ENCODE measurements around the gene UGT2B17. TPM values are rescaled to one million over a fixed set of nuclear protein-coding genes. Genes with fewer than 3 reads are reported as not detected.
A peak's percentile ranks its signal among the peaks of the same experiment; 100 is the strongest.
"Not testable (repeated sequence)": the region's sequence is repeated elsewhere in the genome, so short reads cannot be mapped to it uniquely, and the experiment has no call there.

The UGT2B17 gene
- total RNA-seq (not detected), polyA plus RNA-seq (ENCODE audit: insufficient read length in 2 of 2) (not detected)
- long read RNA-seq, donor 1, result 0 reads
- long read RNA-seq, donor 2, result 0 reads
- long read RNA-seq, donor 3, result 0 reads
- long read RNA-seq, donor 4, result 0 reads

DNA sequence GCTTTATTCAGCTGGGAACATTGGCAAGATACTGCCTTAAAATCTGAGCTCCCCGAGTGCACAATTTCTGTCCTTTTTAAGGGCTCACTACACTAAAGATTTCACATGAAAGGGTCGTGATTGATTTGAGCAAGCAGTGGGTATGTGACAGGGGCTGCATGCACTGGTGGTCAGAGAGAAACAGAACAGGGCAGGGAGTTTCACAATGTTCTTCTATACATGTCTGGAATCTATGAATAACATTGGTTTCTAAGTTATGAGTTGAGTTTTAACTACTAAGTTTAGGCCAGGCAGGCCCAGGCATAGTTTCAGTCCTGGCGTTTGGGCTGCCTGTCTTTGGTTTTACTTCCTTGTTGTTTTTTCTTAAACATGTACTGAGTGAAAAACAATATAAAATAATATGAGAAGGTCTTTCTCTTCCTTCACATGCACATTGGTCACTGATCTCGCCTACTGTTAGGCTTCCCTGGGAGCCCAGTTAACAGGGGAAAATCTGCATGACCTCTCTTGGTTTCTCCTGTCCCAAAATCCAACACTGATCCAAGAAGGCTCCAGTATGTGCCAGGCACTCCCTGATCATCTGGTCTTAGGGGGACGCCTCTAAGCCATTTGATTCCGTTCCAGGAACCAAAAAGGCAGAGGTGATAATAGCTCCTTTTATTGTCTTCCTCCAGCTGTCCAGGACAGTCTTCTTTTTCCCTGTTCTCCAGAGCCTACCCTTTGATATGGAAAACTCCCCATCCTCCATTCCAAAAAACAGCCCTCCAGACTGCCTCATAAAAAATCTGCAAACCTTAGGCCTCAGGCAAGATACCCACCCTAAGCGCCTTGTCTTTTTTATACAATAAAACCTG lies at the start of gene UGT2B17:
Gene UGT2B17 (minus strand): TSS at position 51 of the 854 bp plus-strand sequence. CDS start 7,838 bp downstream, outside the sequence.
- no peak within 1 kb of the TSS for H3K4me3 ChIP-seq (ENCODE audit: low read depth, low read length)

DNA sequence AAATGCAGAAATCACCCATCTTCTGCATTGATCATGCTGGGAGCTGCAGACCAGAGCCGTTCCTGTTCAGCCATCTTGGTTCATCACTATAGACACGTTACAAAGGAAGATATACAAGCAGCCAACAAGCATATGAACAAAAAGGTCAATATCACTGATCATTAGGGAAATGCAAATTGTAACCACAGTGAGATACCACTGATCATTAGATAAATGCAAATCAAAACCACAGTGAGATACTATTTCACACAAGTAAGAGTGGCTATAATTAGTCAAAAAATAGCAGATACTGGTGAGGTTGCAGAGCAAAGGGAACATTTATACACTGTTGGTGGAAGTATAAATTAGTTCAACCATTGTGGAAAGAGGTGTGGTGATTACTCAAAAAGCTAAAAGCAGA lies 46.6 kb upstream of the UGT2B17 start:
- not testable (repeated sequence) for DNase-seq (ENCODE audit: low read depth in 4 of 6, low spot score in 6 of 6); H3K4me3 ChIP-seq (ENCODE audit: low read depth, low read length); H3K9me3 ChIP-seq (ENCODE audit: control insufficient read depth, insufficient read depth, low read length); H3K27me3 ChIP-seq (ENCODE audit: control insufficient read depth, insufficient read depth, low read length); H3K4me1 ChIP-seq (ENCODE audit: control insufficient read depth, insufficient read depth, low read length); H3K36me3 ChIP-seq (ENCODE audit: control insufficient read depth, insufficient read depth, low read length); H3K27ac ChIP-seq (ENCODE audit: low read depth, low read length)
- WGBS (ENCODE audit: insufficient coverage), result no CpG with 5 or more reads among the region's 2 CpGs

More for the DNA sequence above, at the start of gene UGT2B17:
- Histone ChIP-seq H3K36me3 (ENCODE audit: control insufficient read depth, insufficient read depth, low read length) (no peaks in the 10 kb centered on the region), H3K9me3 (ENCODE audit: control insufficient read depth, insufficient read depth, low read length) (no peaks in the 10 kb centered on the region), H3K27me3 (ENCODE audit: control insufficient read depth, insufficient read depth, low read length) (no peaks in the 10 kb centered on the region), H3K4me1 (ENCODE audit: control insufficient read depth, insufficient read depth, low read length) (no peaks in the 10 kb centered on the region), H3K27ac (ENCODE audit: low read depth, low read length) (no peak within 1 kb of the TSS)
- no peak for DNase-seq (ENCODE audit: low read depth in 4 of 6, low spot score in 6 of 6)
- WGBS (ENCODE audit: insufficient coverage), result no CpG with 5 or more reads among the region's 7 CpGs

DNA sequence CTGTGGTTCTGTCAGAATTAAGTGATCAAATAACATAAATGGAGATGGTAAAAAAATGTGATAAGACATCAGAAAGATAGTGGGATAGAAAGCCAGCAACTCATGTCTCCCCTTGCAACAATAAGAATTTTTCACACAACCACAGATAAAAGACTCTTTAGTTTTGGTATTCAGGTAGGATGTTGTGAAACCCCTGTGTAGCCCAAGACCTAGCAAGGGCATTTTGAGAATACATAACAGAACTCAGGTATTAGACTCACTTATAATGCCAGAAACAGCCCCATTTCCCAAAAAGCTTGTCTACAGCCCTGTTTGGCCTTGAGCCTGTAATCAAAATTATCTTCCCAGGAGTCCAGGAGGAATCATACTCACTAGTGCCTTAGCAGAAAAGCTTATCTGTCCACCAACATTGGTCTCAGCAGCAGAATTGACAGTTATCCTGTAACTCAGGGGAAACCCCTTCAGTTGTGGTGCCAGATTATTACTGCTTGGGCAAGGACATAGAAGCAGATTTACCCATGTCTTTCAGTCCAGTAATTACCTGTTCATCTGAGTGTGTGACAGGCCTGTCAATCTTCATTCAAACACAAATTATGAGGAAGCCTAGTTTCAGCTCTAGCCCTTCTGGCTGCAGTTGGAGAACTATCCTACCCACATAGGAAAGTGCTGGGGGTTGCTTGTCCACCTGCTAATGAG lies 41.0 kb upstream of the UGT2B17 start:
- H3K36me3 ChIP-seq (ENCODE audit: control insufficient read depth, insufficient read depth, low read length), result no peaks in the 10 kb centered on the region
- H3K4me1 ChIP-seq (ENCODE audit: control insufficient read depth, insufficient read depth, low read length), result no peaks in the 10 kb centered on the region
- no peaks in the 10 kb centered on the region for H3K27me3 ChIP-seq (ENCODE audit: control insufficient read depth, insufficient read depth, low read length)
- H3K4me3 ChIP-seq (ENCODE audit: low read depth, low read length), result no peak overlapping the region
- H3K27ac ChIP-seq (ENCODE audit: low read depth, low read length), result no peak overlapping the region
- DNase-seq (ENCODE audit: low read depth in 4 of 6, low spot score in 6 of 6), result no peak
- no peaks in the 10 kb centered on the region for H3K9me3 ChIP-seq (ENCODE audit: control insufficient read depth, insufficient read depth, low read length)

DNA sequence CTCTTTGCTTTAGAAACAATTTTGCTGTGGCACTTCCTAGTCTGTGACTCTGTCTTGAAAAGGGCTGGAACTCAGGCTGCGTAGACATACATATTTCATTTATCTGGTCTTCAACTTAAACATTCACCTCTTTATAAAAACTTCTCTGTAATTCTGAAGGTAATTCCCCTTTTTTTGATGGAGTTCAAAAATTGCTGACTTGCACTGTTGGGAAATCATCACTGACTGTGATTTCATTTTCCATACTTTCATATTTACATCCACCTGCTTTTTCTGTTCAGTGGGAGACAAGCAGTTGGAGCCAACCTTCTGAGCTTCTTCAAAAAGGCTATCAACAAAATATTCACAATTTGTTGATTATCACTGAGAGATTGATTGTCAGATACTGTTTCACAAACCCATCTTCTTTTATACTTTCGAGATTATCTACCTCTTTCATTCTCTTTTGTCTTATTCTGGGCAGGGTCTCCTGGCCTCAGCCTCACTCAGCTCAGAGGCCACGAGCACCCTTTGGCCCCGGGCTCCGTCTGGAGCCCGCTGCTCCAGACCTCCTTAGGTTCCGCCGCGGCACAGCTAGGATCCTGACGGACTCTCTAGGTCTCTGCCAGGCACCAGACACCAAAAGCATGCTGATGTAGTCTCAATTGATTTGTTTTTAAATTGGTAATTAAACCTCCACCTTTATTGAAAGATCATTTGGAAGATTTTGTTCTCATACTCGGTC lies 39.7 kb upstream of the UGT2B17 start:
- Histone ChIP-seq H3K9me3 (ENCODE audit: control insufficient read depth, insufficient read depth, low read length) (no peaks in the 10 kb centered on the region), H3K27me3 (ENCODE audit: control insufficient read depth, insufficient read depth, low read length) (no peaks in the 10 kb centered on the region), H3K4me1 (ENCODE audit: control insufficient read depth, insufficient read depth, low read length) (no peaks in the 10 kb centered on the region), H3K27ac (ENCODE audit: low read depth, low read length) (no peak overlapping the region), H3K36me3 (ENCODE audit: control insufficient read depth, insufficient read depth, low read length) (no peaks in the 10 kb centered on the region), H3K4me3 (ENCODE audit: low read depth, low read length) (no peak overlapping the region)
- DNase-seq (ENCODE audit: low read depth in 4 of 6, low spot score in 6 of 6), result no peak
- no CpG with 5 or more reads among the region's 11 CpGs for WGBS (ENCODE audit: insufficient coverage)

DNA sequence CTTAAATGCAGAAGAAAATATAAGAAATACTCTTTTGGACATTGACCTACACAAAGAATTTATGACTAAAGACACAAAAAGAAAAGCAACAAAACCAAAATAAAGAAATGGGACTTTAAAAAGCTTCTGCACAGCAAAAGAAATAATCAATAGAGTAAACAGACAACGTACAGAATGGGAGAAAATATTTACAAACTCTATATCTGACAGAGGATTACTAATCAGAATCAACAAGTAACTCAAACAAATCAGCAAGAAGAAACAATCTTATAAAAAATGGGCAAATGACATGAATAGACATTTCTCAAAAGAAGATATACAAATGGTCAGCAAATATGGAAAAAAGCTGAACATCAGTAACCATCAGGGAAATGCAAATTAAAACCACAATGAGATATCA lies 37.6 kb upstream of the UGT2B17 start:
- H3K27ac ChIP-seq (ENCODE audit: low read depth, low read length), result no peak overlapping the region
- no peaks in the 10 kb centered on the region for H3K27me3 ChIP-seq (ENCODE audit: control insufficient read depth, insufficient read depth, low read length)
- DNase-seq (ENCODE audit: low read depth in 4 of 6, low spot score in 6 of 6), result no peak
- no peaks in the 10 kb centered on the region for H3K36me3 ChIP-seq (ENCODE audit: control insufficient read depth, insufficient read depth, low read length)
- no peaks in the 10 kb centered on the region for H3K4me1 ChIP-seq (ENCODE audit: control insufficient read depth, insufficient read depth, low read length)
- no CpG with 5 or more reads among the region's 1 CpG for WGBS (ENCODE audit: insufficient coverage)
- H3K9me3 ChIP-seq (ENCODE audit: control insufficient read depth, insufficient read depth, low read length), result no peaks in the 10 kb centered on the region
- no peak overlapping the region for H3K4me3 ChIP-seq (ENCODE audit: low read depth, low read length)

DNA sequence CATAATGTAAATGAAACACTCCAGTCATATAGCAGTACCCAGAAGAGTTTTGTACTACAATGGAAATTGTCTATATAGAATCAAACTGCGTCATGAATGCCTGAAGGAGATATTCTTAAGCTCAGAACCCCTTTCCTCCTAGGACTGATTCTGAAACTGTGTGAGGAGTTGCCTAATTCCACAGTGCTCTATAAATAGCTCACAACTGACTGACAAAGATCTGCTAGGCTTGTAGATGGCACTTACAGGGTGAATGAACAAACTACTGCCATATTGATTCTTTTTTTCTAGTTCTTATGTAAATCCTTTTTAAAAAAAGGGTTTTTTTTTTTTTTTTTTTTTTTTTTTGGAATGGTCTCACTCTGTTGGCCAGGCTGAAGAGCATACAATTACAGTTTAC lies 30.1 kb upstream of the UGT2B17 start:
- Histone ChIP-seq H3K27ac (ENCODE audit: low read depth, low read length) (no peak overlapping the region), H3K36me3 (ENCODE audit: control insufficient read depth, insufficient read depth, low read length) (no peaks in the 10 kb centered on the region), H3K4me3 (ENCODE audit: low read depth, low read length) (no peak overlapping the region), H3K9me3 (ENCODE audit: control insufficient read depth, insufficient read depth, low read length) (no peaks in the 10 kb centered on the region), H3K4me1 (ENCODE audit: control insufficient read depth, insufficient read depth, low read length) (no peaks in the 10 kb centered on the region), H3K27me3 (ENCODE audit: control insufficient read depth, insufficient read depth, low read length) (no peaks in the 10 kb centered on the region)
- DNase-seq (ENCODE audit: low read depth in 4 of 6, low spot score in 6 of 6), result peak in 1 of 6 donors; percentile 2
- no CpG with 5 or more reads among the region's 1 CpG for WGBS (ENCODE audit: insufficient coverage)

DNA sequence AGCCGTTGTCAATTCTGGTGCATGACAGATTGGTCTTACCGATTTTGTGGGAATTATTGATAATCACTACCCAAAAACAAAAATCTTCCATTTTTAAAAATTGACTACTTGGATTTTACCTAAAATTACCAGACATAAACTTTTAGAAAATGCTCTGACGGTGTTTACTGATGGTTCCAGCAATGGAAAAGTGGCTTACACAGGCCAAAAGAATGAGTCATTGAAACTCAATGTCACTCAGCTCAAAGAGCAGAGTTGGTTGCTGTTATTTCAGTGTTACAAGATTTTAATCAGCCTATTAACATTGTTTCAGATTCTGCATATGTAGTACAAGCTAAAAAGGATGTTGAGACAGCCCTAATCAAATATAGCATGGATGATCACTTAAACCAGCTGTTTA lies 23.0 kb upstream of the UGT2B17 start:
- no peak overlapping the region for H3K4me3 ChIP-seq (ENCODE audit: low read depth, low read length)
- no CpG with 5 or more reads among the region's 3 CpGs for WGBS (ENCODE audit: insufficient coverage)
- H3K9me3 ChIP-seq (ENCODE audit: control insufficient read depth, insufficient read depth, low read length), result no peaks in the 10 kb centered on the region
- H3K27me3 ChIP-seq (ENCODE audit: control insufficient read depth, insufficient read depth, low read length), result no peaks in the 10 kb centered on the region
- no peak overlapping the region for H3K27ac ChIP-seq (ENCODE audit: low read depth, low read length)
- H3K36me3 ChIP-seq (ENCODE audit: control insufficient read depth, insufficient read depth, low read length), result no peaks in the 10 kb centered on the region
- DNase-seq (ENCODE audit: low read depth in 4 of 6, low spot score in 6 of 6), result no peak
- no peaks in the 10 kb centered on the region for H3K4me1 ChIP-seq (ENCODE audit: control insufficient read depth, insufficient read depth, low read length)

DNA sequence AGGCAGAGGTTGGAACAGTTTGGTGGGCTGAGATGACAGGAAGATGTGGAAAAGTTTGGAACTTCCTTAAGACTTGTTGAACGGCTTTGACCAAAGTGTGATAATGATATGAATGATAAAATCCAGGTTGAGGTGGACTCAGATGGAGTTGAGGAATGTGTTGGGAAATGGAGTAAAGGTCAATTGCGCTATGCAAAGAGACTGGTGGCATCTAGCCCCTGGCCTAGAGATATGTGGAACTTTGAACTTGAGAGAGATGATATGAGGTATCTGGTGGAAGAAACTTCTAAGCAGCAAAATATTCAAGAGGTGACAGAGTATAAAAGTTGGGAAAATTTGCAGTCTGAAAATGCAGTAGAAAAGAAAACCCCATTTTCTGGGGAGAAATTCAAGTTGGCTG lies 21.4 kb upstream of the UGT2B17 start:
- Histone ChIP-seq H3K27ac (ENCODE audit: low read depth, low read length) (no peak overlapping the region), H3K4me1 (ENCODE audit: control insufficient read depth, insufficient read depth, low read length) (no peaks in the 10 kb centered on the region), H3K36me3 (ENCODE audit: control insufficient read depth, insufficient read depth, low read length) (no peaks in the 10 kb centered on the region), H3K4me3 (ENCODE audit: low read depth, low read length) (no peak overlapping the region), H3K27me3 (ENCODE audit: control insufficient read depth, insufficient read depth, low read length) (no peaks in the 10 kb centered on the region), H3K9me3 (ENCODE audit: control insufficient read depth, insufficient read depth, low read length) (no peaks in the 10 kb centered on the region)
- no CpG with 5 or more reads among the region's 2 CpGs for WGBS (ENCODE audit: insufficient coverage)
- DNase-seq (ENCODE audit: low read depth in 4 of 6, low spot score in 6 of 6), result no peak

DNA sequence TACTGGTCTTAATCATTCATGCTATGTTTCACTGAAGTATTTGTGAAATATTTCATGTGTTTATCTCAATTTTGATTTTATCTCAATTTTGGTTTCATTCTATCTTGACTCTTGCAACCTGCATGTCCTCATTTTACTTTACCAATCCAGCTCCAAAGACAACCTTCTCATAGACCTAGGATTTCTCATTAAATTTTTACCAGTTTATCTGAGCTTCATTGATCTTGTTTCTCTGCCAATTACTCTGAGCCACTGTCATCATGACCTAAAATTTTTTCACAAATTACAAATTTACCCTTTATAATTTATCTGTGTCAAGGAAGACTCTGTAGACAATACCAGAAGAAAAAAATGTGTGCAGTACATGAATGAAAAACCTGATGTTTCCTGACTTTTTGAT lies 18.6 kb upstream of the UGT2B17 start:
- Histone ChIP-seq H3K4me1 (ENCODE audit: control insufficient read depth, insufficient read depth, low read length) (no peaks in the 10 kb centered on the region), H3K27ac (ENCODE audit: low read depth, low read length) (no peak overlapping the region), H3K27me3 (ENCODE audit: control insufficient read depth, insufficient read depth, low read length) (no peaks in the 10 kb centered on the region), H3K4me3 (ENCODE audit: low read depth, low read length) (no peak overlapping the region), H3K9me3 (ENCODE audit: control insufficient read depth, insufficient read depth, low read length) (no peaks in the 10 kb centered on the region), H3K36me3 (ENCODE audit: control insufficient read depth, insufficient read depth, low read length) (no peaks in the 10 kb centered on the region)
- no peak for DNase-seq (ENCODE audit: low read depth in 4 of 6, low spot score in 6 of 6)
